GM23338 (cell line): ENCODE results near the gene NME3.

Experiments
- CREB1 ChIP-seq: fragments of 250-450 bp; sonication (Bioruptor Pico); IDR thresholded peaks from 2 replicates; pipeline ENCODE4 v1.5.0; 2020; ENCODE audit warnings: low read depth, mild to moderate bottlenecking, moderate library complexity
- EZH2 ChIP-seq: fragments of 200-600 bp; sonication (generic); IDR thresholded peaks from one replicate; pipeline ENCODE4 v1.8.0; 2017; ENCODE audit warnings: antibody characterized with exemption, mild to moderate bottlenecking, low read depth; ENCODE audit not compliant: unreplicated experiment
- EZH2phosphoT487 ChIP-seq: fragments of 200-600 bp; sonication (generic); IDR thresholded peaks from one replicate; pipeline ENCODE4 v1.8.1; 2018; ENCODE audit warnings: antibody characterized with exemption; ENCODE audit not compliant: unreplicated experiment
- JUNB ChIP-seq: IDR thresholded peaks from one replicate; pipeline ENCODE4 v1.6.1; 2016; ENCODE audit warnings: antibody characterized with exemption; ENCODE audit not compliant: unreplicated experiment
- NANOG ChIP-seq: IDR thresholded peaks from 2 replicates; pipeline ENCODE4 v1.6.1; 2016; ENCODE audit warnings: antibody characterized with exemption, borderline replicate concordance
- POLR2AphosphoS5 ChIP-seq: IDR thresholded peaks from 2 replicates; pipeline ENCODE4 v1.6.1; 2016; ENCODE audit warnings: antibody characterized with exemption, low read depth
- STAT1 ChIP-seq: IDR thresholded peaks from one replicate; pipeline ENCODE4 v1.6.1; 2016; ENCODE audit warnings: antibody characterized with exemption; ENCODE audit not compliant: unreplicated experiment
- ZNF114 ChIP-seq: fragments of 250-450 bp; sonication (Bioruptor Pico); IDR thresholded peaks from 2 replicates; pipeline ENCODE4 v1.5.0; 2020; ENCODE audit warnings: mild to moderate bottlenecking, moderate library complexity
- ZNF331 ChIP-seq: fragments of 250-450 bp; sonication (Bioruptor Pico); IDR thresholded peaks from 2 replicates; pipeline ENCODE4 v1.5.0; 2020; ENCODE audit warnings: low read depth, mild to moderate bottlenecking, moderate library complexity
- TF ChIP-seq, protein P1 (sequence below), 2 experiments: fragments of 200-600 bp in 1 of 2; sonication (generic) in 1 of 2; conservative IDR thresholded peaks; 2 replicates each; pipeline versions ENCODE4 v1.5.1 to v1.6.1; 2016 to 2017; ENCODE audit warnings: antibody characterized with exemption in 2 of 2, low read depth in 2 of 2, mild to moderate bottlenecking in 2 of 2, moderate library complexity in 1 of 2
- TF ChIP-seq, protein P2 (sequence below): IDR thresholded peaks from one replicate; pipeline ENCODE4 v1.6.1; 2018; ENCODE audit warnings: antibody characterized with exemption; ENCODE audit not compliant: unreplicated experiment
- TF ChIP-seq, protein P3 (sequence below): fragments of 250-450 bp; sonication (Bioruptor Pico); IDR thresholded peaks from 2 replicates; pipeline ENCODE4 v1.5.0; 2020; ENCODE audit warnings: mild to moderate bottlenecking, moderate library complexity
- TF ChIP-seq, protein P4 (sequence below): IDR thresholded peaks from 2 replicates; pipeline ENCODE4 v1.6.1; 2016; ENCODE audit warnings: antibody characterized with exemption

DNA sequence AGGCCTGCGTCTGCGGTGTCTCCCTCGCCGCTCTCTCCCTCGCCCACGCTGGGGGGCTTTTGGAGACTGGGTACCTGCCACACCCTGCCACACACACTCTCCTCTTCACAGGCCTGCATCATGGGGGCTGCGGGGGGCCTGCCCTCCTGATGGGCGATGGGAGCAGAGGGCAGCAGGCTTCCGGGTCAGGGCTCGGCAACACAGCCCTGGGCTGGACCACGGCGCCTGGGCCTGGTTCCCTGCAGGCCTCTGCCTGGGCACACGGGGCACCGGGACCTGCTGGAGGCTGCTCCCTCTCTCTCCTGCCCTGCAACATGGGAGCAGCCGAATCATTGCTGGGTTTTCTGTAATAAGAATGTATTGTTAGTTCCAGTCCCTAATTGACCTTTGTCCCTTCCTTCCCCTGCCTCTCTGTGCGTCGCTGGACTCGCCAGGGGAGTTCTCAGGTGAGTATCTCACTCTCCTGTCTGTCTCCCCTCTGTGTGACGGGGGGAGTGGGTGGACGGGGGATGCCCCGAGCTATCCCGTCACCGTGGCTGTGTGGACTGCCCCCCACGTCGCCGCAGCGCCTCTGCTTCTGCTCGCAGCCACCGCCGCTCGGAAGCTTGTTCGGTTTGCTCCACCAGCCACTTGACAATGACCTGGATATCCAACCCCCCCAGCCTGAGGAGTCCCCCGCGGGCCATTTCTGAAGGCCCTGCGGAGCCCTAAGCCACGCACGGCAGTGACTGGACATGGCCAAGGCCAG lies 13.5 kb downstream of the NME3 start:
- no peak for TF ChIP-seq POLR2AphosphoS5
- TF ChIP-seq EZH2: no peak
- TF ChIP-seq, protein P1, sequence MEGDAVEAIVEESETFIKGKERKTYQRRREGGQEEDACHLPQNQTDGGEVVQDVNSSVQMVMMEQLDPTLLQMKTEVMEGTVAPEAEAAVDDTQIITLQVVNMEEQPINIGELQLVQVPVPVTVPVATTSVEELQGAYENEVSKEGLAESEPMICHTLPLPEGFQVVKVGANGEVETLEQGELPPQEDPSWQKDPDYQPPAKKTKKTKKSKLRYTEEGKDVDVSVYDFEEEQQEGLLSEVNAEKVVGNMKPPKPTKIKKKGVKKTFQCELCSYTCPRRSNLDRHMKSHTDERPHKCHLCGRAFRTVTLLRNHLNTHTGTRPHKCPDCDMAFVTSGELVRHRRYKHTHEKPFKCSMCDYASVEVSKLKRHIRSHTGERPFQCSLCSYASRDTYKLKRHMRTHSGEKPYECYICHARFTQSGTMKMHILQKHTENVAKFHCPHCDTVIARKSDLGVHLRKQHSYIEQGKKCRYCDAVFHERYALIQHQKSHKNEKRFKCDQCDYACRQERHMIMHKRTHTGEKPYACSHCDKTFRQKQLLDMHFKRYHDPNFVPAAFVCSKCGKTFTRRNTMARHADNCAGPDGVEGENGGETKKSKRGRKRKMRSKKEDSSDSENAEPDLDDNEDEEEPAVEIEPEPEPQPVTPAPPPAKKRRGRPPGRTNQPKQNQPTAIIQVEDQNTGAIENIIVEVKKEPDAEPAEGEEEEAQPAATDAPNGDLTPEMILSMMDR (conservative IDR thresholded peaks at IDR 0.05; ENCODE audit: low read depth in 2 of 2): no peak
- no peak for TF ChIP-seq EZH2phosphoT487
- TF ChIP-seq, protein P2, sequence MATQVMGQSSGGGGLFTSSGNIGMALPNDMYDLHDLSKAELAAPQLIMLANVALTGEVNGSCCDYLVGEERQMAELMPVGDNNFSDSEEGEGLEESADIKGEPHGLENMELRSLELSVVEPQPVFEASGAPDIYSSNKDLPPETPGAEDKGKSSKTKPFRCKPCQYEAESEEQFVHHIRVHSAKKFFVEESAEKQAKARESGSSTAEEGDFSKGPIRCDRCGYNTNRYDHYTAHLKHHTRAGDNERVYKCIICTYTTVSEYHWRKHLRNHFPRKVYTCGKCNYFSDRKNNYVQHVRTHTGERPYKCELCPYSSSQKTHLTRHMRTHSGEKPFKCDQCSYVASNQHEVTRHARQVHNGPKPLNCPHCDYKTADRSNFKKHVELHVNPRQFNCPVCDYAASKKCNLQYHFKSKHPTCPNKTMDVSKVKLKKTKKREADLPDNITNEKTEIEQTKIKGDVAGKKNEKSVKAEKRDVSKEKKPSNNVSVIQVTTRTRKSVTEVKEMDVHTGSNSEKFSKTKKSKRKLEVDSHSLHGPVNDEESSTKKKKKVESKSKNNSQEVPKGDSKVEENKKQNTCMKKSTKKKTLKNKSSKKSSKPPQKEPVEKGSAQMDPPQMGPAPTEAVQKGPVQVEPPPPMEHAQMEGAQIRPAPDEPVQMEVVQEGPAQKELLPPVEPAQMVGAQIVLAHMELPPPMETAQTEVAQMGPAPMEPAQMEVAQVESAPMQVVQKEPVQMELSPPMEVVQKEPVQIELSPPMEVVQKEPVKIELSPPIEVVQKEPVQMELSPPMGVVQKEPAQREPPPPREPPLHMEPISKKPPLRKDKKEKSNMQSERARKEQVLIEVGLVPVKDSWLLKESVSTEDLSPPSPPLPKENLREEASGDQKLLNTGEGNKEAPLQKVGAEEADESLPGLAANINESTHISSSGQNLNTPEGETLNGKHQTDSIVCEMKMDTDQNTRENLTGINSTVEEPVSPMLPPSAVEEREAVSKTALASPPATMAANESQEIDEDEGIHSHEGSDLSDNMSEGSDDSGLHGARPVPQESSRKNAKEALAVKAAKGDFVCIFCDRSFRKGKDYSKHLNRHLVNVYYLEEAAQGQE: no peak
- TF ChIP-seq JUNB: no peak
- TF ChIP-seq ZNF331 (CRISPR knock-in tag): no peak
- TF ChIP-seq NANOG: no peak
- TF ChIP-seq, protein P3, sequence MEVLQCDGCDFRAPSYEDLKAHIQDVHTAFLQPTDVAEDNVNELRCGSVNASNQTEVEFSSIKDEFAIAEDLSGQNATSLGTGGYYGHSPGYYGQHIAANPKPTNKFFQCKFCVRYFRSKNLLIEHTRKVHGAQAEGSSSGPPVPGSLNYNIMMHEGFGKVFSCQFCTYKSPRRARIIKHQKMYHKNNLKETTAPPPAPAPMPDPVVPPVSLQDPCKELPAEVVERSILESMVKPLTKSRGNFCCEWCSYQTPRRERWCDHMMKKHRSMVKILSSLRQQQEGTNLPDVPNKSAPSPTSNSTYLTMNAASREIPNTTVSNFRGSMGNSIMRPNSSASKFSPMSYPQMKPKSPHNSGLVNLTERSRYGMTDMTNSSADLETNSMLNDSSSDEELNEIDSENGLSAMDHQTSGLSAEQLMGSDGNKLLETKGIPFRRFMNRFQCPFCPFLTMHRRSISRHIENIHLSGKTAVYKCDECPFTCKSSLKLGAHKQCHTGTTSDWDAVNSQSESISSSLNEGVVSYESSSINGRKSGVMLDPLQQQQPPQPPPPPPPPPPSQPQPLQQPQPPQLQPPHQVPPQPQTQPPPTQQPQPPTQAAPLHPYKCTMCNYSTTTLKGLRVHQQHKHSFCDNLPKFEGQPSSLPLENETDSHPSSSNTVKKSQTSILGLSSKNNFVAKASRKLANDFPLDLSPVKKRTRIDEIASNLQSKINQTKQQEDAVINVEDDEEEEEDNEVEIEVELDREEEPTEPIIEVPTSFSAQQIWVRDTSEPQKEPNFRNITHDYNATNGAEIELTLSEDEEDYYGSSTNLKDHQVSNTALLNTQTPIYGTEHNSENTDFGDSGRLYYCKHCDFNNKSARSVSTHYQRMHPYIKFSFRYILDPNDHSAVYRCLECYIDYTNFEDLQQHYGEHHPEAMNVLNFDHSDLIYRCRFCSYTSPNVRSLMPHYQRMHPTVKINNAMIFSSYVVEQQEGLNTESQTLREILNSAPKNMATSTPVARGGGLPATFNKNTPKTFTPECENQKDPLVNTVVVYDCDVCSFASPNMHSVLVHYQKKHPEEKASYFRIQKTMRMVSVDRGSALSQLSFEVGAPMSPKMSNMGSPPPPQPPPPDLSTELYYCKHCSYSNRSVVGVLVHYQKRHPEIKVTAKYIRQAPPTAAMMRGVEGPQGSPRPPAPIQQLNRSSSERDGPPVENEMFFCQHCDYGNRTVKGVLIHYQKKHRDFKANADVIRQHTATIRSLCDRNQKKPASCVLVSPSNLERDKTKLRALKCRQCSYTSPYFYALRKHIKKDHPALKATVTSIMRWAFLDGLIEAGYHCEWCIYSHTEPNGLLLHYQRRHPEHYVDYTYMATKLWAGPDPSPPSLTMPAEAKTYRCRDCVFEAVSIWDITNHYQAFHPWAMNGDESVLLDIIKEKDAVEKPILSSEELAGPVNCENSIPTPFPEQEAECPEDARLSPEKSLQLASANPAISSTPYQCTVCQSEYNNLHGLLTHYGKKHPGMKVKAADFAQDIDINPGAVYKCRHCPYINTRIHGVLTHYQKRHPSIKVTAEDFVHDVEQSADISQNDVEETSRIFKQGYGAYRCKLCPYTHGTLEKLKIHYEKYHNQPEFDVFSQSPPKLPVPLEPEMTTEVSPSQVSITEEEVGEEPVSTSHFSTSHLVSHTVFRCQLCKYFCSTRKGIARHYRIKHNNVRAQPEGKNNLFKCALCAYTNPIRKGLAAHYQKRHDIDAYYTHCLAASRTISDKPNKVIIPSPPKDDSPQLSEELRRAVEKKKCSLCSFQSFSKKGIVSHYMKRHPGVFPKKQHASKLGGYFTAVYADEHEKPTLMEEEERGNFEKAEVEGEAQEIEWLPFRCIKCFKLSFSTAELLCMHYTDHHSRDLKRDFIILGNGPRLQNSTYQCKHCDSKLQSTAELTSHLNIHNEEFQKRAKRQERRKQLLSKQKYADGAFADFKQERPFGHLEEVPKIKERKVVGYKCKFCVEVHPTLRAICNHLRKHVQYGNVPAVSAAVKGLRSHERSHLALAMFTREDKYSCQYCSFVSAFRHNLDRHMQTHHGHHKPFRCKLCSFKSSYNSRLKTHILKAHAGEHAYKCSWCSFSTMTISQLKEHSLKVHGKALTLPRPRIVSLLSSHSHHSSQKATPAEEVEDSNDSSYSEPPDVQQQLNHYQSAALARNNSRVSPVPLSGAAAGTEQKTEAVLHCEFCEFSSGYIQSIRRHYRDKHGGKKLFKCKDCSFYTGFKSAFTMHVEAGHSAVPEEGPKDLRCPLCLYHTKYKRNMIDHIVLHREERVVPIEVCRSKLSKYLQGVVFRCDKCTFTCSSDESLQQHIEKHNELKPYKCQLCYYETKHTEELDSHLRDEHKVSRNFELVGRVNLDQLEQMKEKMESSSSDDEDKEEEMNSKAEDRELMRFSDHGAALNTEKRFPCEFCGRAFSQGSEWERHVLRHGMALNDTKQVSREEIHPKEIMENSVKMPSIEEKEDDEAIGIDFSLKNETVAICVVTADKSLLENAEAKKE (CRISPR knock-in tag): no peak
- TF ChIP-seq ZNF114 (CRISPR knock-in tag): no peak
- no peak for TF ChIP-seq CREB1
- TF ChIP-seq, protein P4, sequence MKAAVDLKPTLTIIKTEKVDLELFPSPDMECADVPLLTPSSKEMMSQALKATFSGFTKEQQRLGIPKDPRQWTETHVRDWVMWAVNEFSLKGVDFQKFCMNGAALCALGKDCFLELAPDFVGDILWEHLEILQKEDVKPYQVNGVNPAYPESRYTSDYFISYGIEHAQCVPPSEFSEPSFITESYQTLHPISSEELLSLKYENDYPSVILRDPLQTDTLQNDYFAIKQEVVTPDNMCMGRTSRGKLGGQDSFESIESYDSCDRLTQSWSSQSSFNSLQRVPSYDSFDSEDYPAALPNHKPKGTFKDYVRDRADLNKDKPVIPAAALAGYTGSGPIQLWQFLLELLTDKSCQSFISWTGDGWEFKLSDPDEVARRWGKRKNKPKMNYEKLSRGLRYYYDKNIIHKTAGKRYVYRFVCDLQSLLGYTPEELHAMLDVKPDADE: no peak
- TF ChIP-seq STAT1: no peak
